ENCODE data around the gene TBCCD1. TPM values are rescaled to one million over a fixed set of nuclear protein-coding genes. Genes with fewer than 3 reads are reported as not detected.

TBCCD1 gene
- total and polyA plus RNA-seq, 2 of the 8 experiments (the other 6 are each of a cell fraction or from before 2014, with no cell fraction given): 11.3 to 13.9 TPM

DNA sequence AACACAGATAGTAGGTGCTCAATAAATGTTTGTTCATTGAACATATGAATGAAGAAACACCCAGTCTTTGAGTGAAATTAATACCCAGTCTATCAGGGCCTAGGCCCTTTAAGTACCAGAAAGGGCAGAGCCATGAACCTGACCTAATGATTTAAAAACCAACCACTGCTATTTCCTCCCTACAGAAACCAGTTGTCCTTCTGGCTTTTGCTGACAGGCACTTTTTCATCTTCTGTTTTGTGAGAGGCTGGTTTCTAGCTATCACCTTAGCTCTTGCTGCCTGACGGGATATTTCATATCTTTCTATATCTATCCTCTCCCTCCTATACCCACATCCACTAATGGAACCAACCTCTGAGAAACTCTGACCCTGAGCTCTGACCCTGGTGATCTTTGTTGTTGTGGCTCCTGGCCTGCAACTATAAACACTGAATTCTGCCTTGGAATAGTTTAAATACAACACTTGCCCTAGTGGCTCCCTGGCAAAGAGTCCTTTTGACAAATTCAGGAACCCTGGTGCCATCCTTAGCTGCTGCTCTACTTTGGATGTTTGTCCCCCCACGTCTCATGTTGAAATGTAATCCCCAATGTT, 41.6 kb upstream of the TBCCD1 start:
- Histone ChIP-seq H3K14ac (ENCODE audit: insufficient read length) (no peak overlapping the region), H2BK120ac (replicated peaks; ENCODE audit: low read depth, low read length) (no peak overlapping the region), H3K27me3 (replicated peaks in 1 of 4; ENCODE audit: control insufficient read depth in 3 of 4, extremely low read depth in 1 of 4, insufficient read depth in 3 of 4, low read length in 3 of 4) (no peaks in the 10 kb centered on the region), H3K23me2 (ENCODE audit: low read depth, low read length) (no peaks in the 10 kb centered on the region), H3K79me1 (ENCODE audit: low read depth, low read length) (no peaks in the 10 kb centered on the region), H2BK12ac (ENCODE audit: low read depth, low read length) (no peak overlapping the region), H2BK15ac (ENCODE audit: low read length) (no peak overlapping the region), H2AFZ (ENCODE audit: low read length) (no peak overlapping the region), H3K36me3 (ENCODE audit: control insufficient read depth in 2 of 4, insufficient read depth in 4 of 4, low read length in 3 of 4) (no peaks in the 10 kb centered on the region), H4K20me1 (replicated peaks in 1 of 2; ENCODE audit: control insufficient read depth in 1 of 2, insufficient read depth in 2 of 2, low read length in 2 of 2) (no peaks in the 10 kb centered on the region), H4K5ac (ENCODE audit: insufficient read length, low read depth, low read length) (no peak overlapping the region), H3K4ac (replicated peaks; ENCODE audit: insufficient read length, low read depth, low read length) (no peak overlapping the region), H3K56ac (replicated peaks; ENCODE audit: insufficient read length, low read depth, low read length) (no peak overlapping the region), H4K8ac (ENCODE audit: extremely low read depth, insufficient read depth, low read length) (no peak overlapping the region), H3K4me3 (ENCODE audit: extremely low read depth in 1 of 4, insufficient read depth in 2 of 4, low read depth in 3 of 4, low read length in 4 of 4) (no peak overlapping the region), H2AK5ac (ENCODE audit: low read depth, low read length) (no peak overlapping the region), H3K27ac (ENCODE audit: low read depth, low read length) (no peak overlapping the region), H3K79me2 (ENCODE audit: control insufficient read depth in 1 of 2, insufficient read depth in 2 of 2, low read length in 2 of 2) (no peaks in the 10 kb centered on the region), H3K23ac (ENCODE audit: insufficient read length) (no peak overlapping the region), H3K9ac (replicated peaks in 1 of 4; ENCODE audit: extremely low read depth in 1 of 4, low read depth in 3 of 4, low read length in 3 of 4) (no peak overlapping the region), H3K4me1 (replicated peaks in 1 of 4; ENCODE audit: control insufficient read depth in 3 of 4, insufficient read depth in 4 of 4, low read length in 3 of 4) (no peaks in the 10 kb centered on the region), H2BK20ac (ENCODE audit: low read length) (no peak overlapping the region), H3K4me2 (ENCODE audit: insufficient read depth in 1 of 2, low read depth in 2 of 2, low read length in 2 of 2) (no peak overlapping the region), H4K91ac (replicated peaks; ENCODE audit: insufficient read length, low read length) (no peak overlapping the region), H2BK5ac (ENCODE audit: low read depth, low read length) (no peak overlapping the region), H3K9me3 (ENCODE audit: insufficient read depth in 2 of 2, low read depth in 1 of 2, low read length in 1 of 2) (no peaks in the 10 kb centered on the region), H3K18ac (ENCODE audit: extremely low read depth, low read length) (no peak overlapping the region)
- no peak for TF ChIP-seq RBBP5 (IDR thresholded peaks at IDR 0.05; ENCODE audit: borderline replicate concordance, low read depth, low read length)
- no peak for TF ChIP-seq POU5F1 (IDR thresholded peaks at IDR 0.05; ENCODE audit: low read depth, low read length)
- no peak for TF ChIP-seq FOSL1 (IDR thresholded peaks at IDR 0.05; ENCODE audit: insufficient read depth, low read depth, low read length)
- TF ChIP-seq, protein P1, sequence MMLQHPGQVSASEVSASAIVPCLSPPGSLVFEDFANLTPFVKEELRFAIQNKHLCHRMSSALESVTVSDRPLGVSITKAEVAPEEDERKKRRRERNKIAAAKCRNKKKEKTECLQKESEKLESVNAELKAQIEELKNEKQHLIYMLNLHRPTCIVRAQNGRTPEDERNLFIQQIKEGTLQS (IDR thresholded peaks at IDR 0.05; ENCODE audit: insufficient read depth, low read depth, low read length): no peak
- no peak for TF ChIP-seq TAF7 (optimal IDR thresholded peaks at IDR 0.05; ENCODE audit: borderline replicate concordance, low read depth, low read length)
- no peak for TF ChIP-seq JUND (IDR thresholded peaks at IDR 0.05; ENCODE audit: low read length)
- POLR2A ChIA-PET (ENCODE audit: partially characterized antibody): interaction anchor here (1.4 kb wide), 1 partner anchor 175 kb away, joined by 8 read pairs; the partner anchor contains the start of gene EIF4A2
- no peak for FAIRE-seq
- 84% methylated on average over 2 of the region's 2 CpGs; no CpG with 5 or more reads in 1 of the 2 experiments for WGBS, 2 experiments (ENCODE audit: extremely low coverage in 1 of 2, insufficient coverage in 1 of 2, insufficient read length in 1 of 2, insufficient replicate concordance in 2 of 2, low coverage in 1 of 2, low lambda C conversion rate in 2 of 2, missing lambda C conversion rate in 1 of 2)
- no peak for DNase-seq (ENCODE audit: low read depth in 1 of 2, low spot score in 2 of 2)
- CTCF ChIA-PET (ENCODE audit: partially characterized antibody): interaction anchor here (1.0 to 12.9 kb wide), 6 partner anchors 8 to 150 kb away, joined by 3 to 333 read pairs (median 14); no protein-coding TSS in a partner anchor
